Neural progenitor cell (in vitro differentiated cells): ENCODE measurements around the gene CCNJ.

Experiments used
- CTCF ChIP-seq: fragments of 200-600 bp; sonication (generic); IDR thresholded peaks from 2 replicates; pipeline ENCODE4 v1.5.1; 2017; ENCODE audit warnings: antibody characterized with exemption, mild to moderate bottlenecking
- EZH2phosphoT487 ChIP-seq: fragments of 200-600 bp; sonication (generic); IDR thresholded peaks from 2 replicates; pipeline ENCODE4 v1.6.1; 2017; ENCODE audit warnings: antibody characterized with exemption

- TF ChIP-seq CTCF (no peak), EZH2phosphoT487 (no peak)
Observed at GRCh38 chr10:96046546-96046945, 3.2 kb downstream of the CCNJ start.
